A549 (cell line): ENCODE measurements around the gene AIMP2.

Experiments used
- CBX2 ChIP-seq: fragments of 200-600 bp; sonication (generic); IDR thresholded peaks from 2 replicates; pipeline ENCODE4 v1.6.1; 2016; ENCODE audit warnings: low read depth, mild to moderate bottlenecking, borderline replicate concordance
- CTCF ChIP-seq: fragments of >200 bp; sonication (Bioruptor Twin); formaldehyde crosslinking; IDR thresholded peaks from 3 replicates; pipeline ENCODE4 v1.5.1; 2016
- ELK1 ChIP-seq: fragments of 150-350 bp; IDR thresholded peaks from 2 replicates; pipeline ENCODE4 v1.6.1; 2014; ENCODE audit warnings: low read depth, mild to moderate bottlenecking, low read length
- FOSL2 ChIP-seq, 2 experiments: fragments of 450-650 bp in 1 of 2; fragments of >200 bp in 1 of 2; sonication (Bioruptor Twin) in 1 of 2; formaldehyde crosslinking; IDR thresholded peaks; 2 replicates each; pipeline versions ENCODE4 v1.5.0 to v1.6.1; 2016 to 2020; ENCODE audit warnings: mild to moderate bottlenecking in 1 of 2, moderate library complexity in 1 of 2
- KDM5A ChIP-seq: fragments of 200-600 bp; sonication (generic); IDR thresholded peaks from 2 replicates; pipeline ENCODE4 v1.6.1; 2016; ENCODE audit warnings: antibody characterized with exemption, mild to moderate bottlenecking
- MYC ChIP-seq: IDR thresholded peaks from 2 replicates; pipeline ENCODE4 v1.6.1; 2012; ENCODE audit warnings: mild to moderate bottlenecking, inconsistent platforms, low read length, improper control_type of control experiment, borderline replicate concordance
- POLR2AphosphoS2 ChIP-seq: conservative IDR thresholded peaks from 2 replicates; pipeline ENCODE4 v1.6.1; 2012; ENCODE audit warnings: low read length, improper control_type of control experiment, inconsistent platforms
- REST ChIP-seq: fragments of 200-600 bp; sonication (generic); IDR thresholded peaks from 2 replicates; pipeline ENCODE4 v1.6.1; 2016; ENCODE audit warnings: antibody characterized with exemption, mild to moderate bottlenecking, moderate library complexity
- RNF2 ChIP-seq: fragments of 200-600 bp; sonication (generic); IDR thresholded peaks from 2 replicates; pipeline ENCODE4 v1.6.1; 2016; ENCODE audit warnings: low read depth, mild to moderate bottlenecking, antibody characterized with exemption, moderate library complexity, borderline replicate concordance
- SMC3 ChIP-seq: fragments of >200 bp; sonication (Bioruptor Twin); formaldehyde crosslinking; IDR thresholded peaks from 3 replicates; pipeline ENCODE4 v1.6.1; 2018; ENCODE audit warnings: inconsistent platforms
- ZFP36 ChIP-seq: fragments of 450-650 bp; IDR thresholded peaks from 2 replicates; pipeline ENCODE4 v1.6.1; 2014; ENCODE audit warnings: borderline replicate concordance; ENCODE audit not compliant: partially characterized antibody

- no peak for TF ChIP-seq CTCF
- no peak for TF ChIP-seq FOSL2 (IDR thresholded peaks at IDR 0.05)
- no peak for TF ChIP-seq FOSL2 (CRISPR knock-in tag; IDR thresholded peaks at IDR 0.05)
- no peak for TF ChIP-seq MYC
- TF ChIP-seq RNF2, result no peak
- TF ChIP-seq REST, result no peak
- no peak for TF ChIP-seq ELK1
- no peak for TF ChIP-seq SMC3
- TF ChIP-seq POLR2AphosphoS2, result no peak
- TF ChIP-seq ZFP36, result no peak
- no peak for TF ChIP-seq KDM5A
- no peak for TF ChIP-seq CBX2
These were observed 7.5 kb downstream of the AIMP2 start for GRCh38 chr7:6016653-6016966.
